Pulmonary artery endothelial cell (primary cell): Measurements from ENCODE around the gene MRPS26. TPM values are rescaled to one million over a fixed set of nuclear protein-coding genes. Genes with fewer than 3 reads are reported as not detected.
A peak's percentile ranks its signal among the peaks of the same experiment; 100 is the strongest.
"Not testable (repeated sequence)": the region's sequence is repeated elsewhere in the genome, so short reads cannot be mapped to it uniquely, and the experiment has no call there.

ENCODE experiments used
- DNase-seq: peaks from one replicate; pipeline ENCODE4 v3.0.0-alpha.2; 2011; ENCODE audit warnings: low read depth, low spot score
- total RNA-seq: library from RNA; depleted of rRNA; stranded (reverse); fragments of >200 nt; gene quantifications from 2 replicates; pipeline ENCODE4 v1.2.3, GENCODE V29; 2014

Gene MRPS26
- 55.4 and 57.9 TPM in 2 replicates for total RNA-seq

- peak; percentile 52 for DNase-seq
Observed at GRCh38 chr20:3045816-3046676, at the start of gene MRPS26. TSS of gene MRPS26 (plus strand) at chr20:3046052. CDS start at chr20:3046069, 17 bp downstream.

- no peak for DNase-seq
Observed at GRCh38 chr20:2998728-2999127, 47.1 kb upstream of the MRPS26 start.

GRCh38 chr20:3000852-3001523 lies 44.9 kb upstream of the MRPS26 start:
- no peak for DNase-seq

GRCh38 chr20:3003416-3003815 lies 42.4 kb upstream of the MRPS26 start:
- DNase-seq: no peak

GRCh38 chr20:3010985-3011723 lies 34.7 kb upstream of the MRPS26 start:
- DNase-seq: no peak

GRCh38 chr20:3011752-3012151 lies 34.1 kb upstream of the MRPS26 start:
- DNase-seq: no peak

- no peak for DNase-seq
Observed at GRCh38 chr20:3013771-3014170, 32.1 kb upstream of the MRPS26 start.

- DNase-seq: no peak
Observed at GRCh38 chr20:3014179-3014578, 31.7 kb upstream of the MRPS26 start.

- DNase-seq: no peak
Observed at GRCh38 chr20:3014662-3015061, 31.2 kb upstream of the MRPS26 start.

- DNase-seq: not testable (repeated sequence)
Observed at GRCh38 chr20:3015302-3015701, 30.6 kb upstream of the MRPS26 start.

GRCh38 chr20:3021327-3021726 lies 24.5 kb upstream of the MRPS26 start:
- no peak for DNase-seq

GRCh38 chr20:3021777-3022176 lies 24.1 kb upstream of the MRPS26 start:
- no peak for DNase-seq

GRCh38 chr20:3022559-3023490 lies 23.0 kb upstream of the MRPS26 start:
- DNase-seq: not testable (repeated sequence)

- DNase-seq: no peak
Observed at GRCh38 chr20:3027987-3028386, 17.9 kb upstream of the MRPS26 start.

GRCh38 chr20:3031524-3032147 lies 14.2 kb upstream of the MRPS26 start:
- no peak for DNase-seq

GRCh38 chr20:3032624-3033023 lies 13.2 kb upstream of the MRPS26 start:
- no peak for DNase-seq

GRCh38 chr20:3037654-3038053 lies 8.2 kb upstream of the MRPS26 start:
- DNase-seq: no peak

GRCh38 chr20:3038454-3038853 lies 7.4 kb upstream of the MRPS26 start:
- no peak for DNase-seq

GRCh38 chr20:3039426-3039825 lies 6.4 kb upstream of the MRPS26 start:
- DNase-seq: no peak

GRCh38 chr20:3040086-3040485 lies 5.8 kb upstream of the MRPS26 start:
- no peak for DNase-seq
